ENCODE measurements around the gene EAF1.
A peak's percentile ranks its signal among the peaks of the same experiment; 100 is the strongest.
"Not testable (repeated sequence)": the region's sequence is repeated elsewhere in the genome, so short reads cannot be mapped to it uniquely, and the experiment has no call there.

Gene EAF1

GRCh38 chr3:15405448-15406050 is 21.8 kb upstream of the EAF1 start:
- DNase-seq (ENCODE audit: low read depth), result no peak

- DNase-seq (ENCODE audit: low read depth), result no peak
Measured at GRCh38 chr3:15409239-15409638, 18.2 kb upstream of the EAF1 start.

- no peak for DNase-seq (ENCODE audit: low read depth)
Measured at GRCh38 chr3:15409774-15410173, 17.6 kb upstream of the EAF1 start.

GRCh38 chr3:15410966-15411365 is 16.4 kb upstream of the EAF1 start:
- DNase-seq (ENCODE audit: low read depth), result not testable (repeated sequence)

- no peak for DNase-seq (ENCODE audit: low read depth)
Measured at GRCh38 chr3:15420871-15421270, 6.5 kb upstream of the EAF1 start.

- no peak for DNase-seq (ENCODE audit: low read depth)
Measured at GRCh38 chr3:15426579-15427118, 749 bp upstream of the EAF1 start.

GRCh38 chr3:15427981-15428380 is 583 bp downstream of the EAF1 start:
- DNase-seq (ENCODE audit: low read depth), result no peak

GRCh38 chr3:15428539-15428938 is 1.1 kb downstream of the EAF1 start:
- DNase-seq (ENCODE audit: low read depth), result peak; percentile 74

GRCh38 chr3:15429080-15429479 is 1.7 kb downstream of the EAF1 start:
- DNase-seq (ENCODE audit: low read depth), result no peak

GRCh38 chr3:15430624-15431023 is 3.2 kb downstream of the EAF1 start:
- no peak for DNase-seq (ENCODE audit: low read depth)

- no peak for DNase-seq (ENCODE audit: low read depth)
Measured at GRCh38 chr3:15431256-15431837, 3.9 kb downstream of the EAF1 start.

- no peak for DNase-seq (ENCODE audit: low read depth)
Measured at GRCh38 chr3:15433531-15433930, 6.1 kb downstream of the EAF1 start.

GRCh38 chr3:15434756-15435155 is 7.4 kb downstream of the EAF1 start:
- DNase-seq (ENCODE audit: low read depth), result no peak

GRCh38 chr3:15436246-15436645 is 8.8 kb downstream of the EAF1 start:
- no peak for DNase-seq (ENCODE audit: low read depth)

GRCh38 chr3:15438983-15439382 is 11.6 kb downstream of the EAF1 start:
- peak; percentile 85 for DNase-seq (ENCODE audit: low read depth)

- peak; percentile 63 for DNase-seq (ENCODE audit: low read depth)
Measured at GRCh38 chr3:15439476-15439875, 12.1 kb downstream of the EAF1 start.

GRCh38 chr3:15440891-15441290 is 13.5 kb downstream of the EAF1 start:
- peak; percentile 80 for DNase-seq (ENCODE audit: low read depth)

- peak; percentile 83 for DNase-seq (ENCODE audit: low read depth)
Measured at GRCh38 chr3:15443826-15444524, 16.6 kb downstream of the EAF1 start.

- DNase-seq (ENCODE audit: low read depth), result no peak
Measured at GRCh38 chr3:15449489-15450224, 22.3 kb downstream of the EAF1 start.

GRCh38 chr3:15450438-15451215 is 23.2 kb downstream of the EAF1 start:
- DNase-seq (ENCODE audit: low read depth), result no peak

GRCh38 chr3:15451216-15452113 is 24.1 kb downstream of the EAF1 start:
- no peak for DNase-seq (ENCODE audit: low read depth)

Data from stromal cell of bone marrow (primary cell).